Measurements from ENCODE around the gene RXFP1.

Gene RXFP1

DNA sequence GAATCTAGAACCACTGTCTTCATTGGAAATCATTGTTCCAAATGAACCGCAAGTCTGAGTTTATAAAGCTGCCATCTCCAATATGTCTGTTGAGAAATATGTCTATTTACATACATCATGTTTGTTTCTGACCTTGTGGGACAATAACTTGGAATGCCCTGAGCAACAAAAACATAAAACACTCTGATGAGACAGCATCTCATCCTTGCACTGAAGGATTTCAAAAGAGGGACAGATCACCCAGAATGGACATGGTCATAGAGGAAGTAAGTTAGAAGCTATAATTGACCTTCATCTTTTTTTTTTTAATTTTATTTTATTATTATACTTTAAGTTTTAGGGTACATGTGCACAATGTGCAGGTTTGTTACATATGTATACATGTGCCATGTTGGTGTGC, 22.5 kb downstream of the RXFP1 start:
- DNase-seq: no peak

DNA sequence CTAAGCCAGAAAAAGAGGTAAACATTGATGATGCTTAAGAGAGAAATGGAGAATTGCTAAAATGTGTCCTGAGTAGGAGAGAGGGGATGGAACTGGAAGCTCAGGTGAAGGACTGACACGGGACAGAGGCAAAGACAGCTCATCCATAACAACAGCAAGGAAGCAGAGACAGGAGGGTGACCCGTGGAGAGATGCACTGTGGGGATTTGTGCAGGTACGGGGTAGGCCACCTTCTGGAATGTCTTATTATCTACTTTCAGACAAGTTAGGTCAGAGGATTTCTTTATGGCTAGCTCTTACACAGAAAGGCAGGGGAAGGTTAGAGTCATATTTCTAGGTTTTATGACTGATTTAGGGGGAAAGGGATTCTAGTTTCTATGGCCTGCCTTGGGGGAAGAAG, 31.7 kb downstream of the RXFP1 start:
- no peak for DNase-seq

DNA sequence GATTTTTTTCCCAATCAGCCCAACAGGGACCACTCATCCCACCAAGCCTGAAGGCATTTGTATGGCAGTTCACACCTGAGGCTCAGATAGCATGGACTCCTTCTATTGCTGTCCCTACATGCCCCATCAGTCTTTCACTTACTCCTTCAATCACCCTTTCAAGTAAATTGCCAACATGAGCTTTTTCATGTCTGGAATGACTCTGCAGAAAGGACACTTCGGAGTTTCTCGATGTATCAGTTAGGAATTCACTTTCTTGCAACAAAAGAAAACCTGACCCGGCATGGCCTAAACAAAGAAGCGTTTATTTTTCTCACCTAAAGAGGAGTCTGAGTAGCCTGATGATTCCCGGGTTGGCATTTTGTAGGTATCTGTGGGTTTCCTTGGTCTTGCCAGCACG, 38.6 kb downstream of the RXFP1 start:
- DNase-seq: no peak

DNA sequence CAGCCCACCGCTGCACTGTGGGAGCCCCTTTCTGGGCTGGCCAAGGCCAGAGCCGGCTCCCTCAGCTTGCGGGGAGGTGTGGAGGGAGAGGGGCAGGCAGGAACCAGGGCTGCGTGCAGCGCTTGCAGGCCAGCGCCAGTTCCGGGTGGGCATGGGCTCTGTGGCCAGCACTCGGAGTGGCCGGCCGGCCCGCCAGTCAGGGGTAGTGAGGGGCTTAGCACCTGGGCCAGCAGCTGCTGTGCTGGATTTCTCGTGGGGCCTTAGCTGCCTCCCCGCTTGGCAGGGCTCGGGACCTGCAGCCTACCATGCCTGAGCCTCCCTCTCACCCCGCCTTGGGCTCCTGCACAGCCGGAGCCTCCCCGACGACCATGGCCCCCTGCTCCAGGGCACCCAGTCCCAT, 45.2 kb downstream of the RXFP1 start:
- DNase-seq: no peak

DNA sequence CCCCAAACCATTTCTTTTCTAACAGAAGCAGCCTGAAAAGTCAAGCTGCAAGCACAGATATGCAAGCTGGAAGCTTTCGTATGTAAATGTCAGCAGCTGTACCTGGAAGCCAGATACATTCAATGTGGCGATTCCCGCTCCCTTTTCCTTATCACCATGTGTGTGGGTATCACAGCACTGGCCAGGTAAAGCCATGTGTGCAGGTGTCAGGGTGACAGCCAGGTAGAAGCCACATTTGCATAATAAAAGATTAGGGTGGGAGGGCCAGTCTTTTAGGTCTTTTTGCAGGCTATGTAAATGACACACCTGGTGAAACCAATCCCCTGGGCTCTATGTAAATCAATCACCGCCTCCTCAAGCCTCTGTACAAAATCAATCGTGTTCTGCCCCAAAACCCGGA, 50.1 kb downstream of the RXFP1 start:
- no peak for DNase-seq

DNA sequence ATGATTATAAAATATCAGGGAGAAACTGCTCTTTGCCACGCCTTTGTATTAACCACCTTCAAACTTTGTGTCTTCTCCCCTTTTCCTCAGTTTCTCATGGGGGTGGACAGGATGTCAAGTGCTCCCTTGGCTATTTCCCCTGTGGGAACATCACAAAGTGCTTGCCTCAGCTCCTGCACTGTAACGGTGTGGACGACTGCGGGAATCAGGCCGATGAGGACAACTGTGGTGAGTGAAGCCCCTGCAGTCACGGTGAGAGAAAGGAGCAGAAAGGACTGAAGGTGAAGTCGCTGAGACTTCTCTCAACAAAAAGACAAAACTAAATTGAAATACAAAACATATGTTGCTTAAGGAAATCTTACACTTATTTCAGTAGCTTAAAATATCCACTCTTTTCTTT, 50.9 kb downstream of the RXFP1 start:
- DNase-seq: no peak

DNA sequence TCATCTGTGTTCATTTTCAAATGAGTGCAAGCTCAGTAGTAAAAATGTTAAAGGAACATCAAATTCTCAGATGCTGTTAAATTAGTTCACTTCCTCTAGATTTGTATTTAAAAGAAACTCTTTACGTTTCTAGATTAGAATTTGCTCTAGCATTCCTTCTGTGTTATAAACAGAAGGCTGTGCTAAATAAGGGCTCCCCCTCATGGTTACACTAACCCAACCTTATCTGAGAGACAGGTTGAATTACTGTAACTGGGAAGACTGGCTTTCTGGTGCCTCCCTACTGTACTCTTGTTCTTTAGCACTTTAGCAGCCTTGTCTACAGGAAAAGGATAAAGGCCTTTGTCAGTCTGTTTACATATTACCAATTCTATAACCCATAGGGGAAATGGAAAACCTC, 56.8 kb downstream of the RXFP1 start:
- no peak for DNase-seq

DNA sequence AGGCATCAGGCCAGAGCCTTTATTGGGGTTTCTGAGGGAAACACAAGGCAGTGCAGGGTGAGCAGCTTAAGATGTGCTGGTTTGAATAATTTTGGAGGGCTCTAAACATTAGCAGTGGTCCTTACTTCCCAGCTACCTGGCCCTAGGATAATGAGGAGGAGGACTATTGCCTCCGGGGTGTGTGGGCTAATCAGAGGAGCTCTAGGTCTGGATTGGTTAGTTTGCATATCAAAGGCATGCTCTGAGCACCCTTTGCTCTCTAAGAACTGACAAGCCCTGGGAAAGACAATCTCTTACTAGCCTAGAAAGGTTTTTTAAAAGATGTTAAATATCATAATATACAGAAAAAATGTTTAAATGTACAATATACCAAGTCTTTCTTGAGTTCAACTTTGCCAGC, 58.4 kb downstream of the RXFP1 start:
- no peak for DNase-seq

DNA sequence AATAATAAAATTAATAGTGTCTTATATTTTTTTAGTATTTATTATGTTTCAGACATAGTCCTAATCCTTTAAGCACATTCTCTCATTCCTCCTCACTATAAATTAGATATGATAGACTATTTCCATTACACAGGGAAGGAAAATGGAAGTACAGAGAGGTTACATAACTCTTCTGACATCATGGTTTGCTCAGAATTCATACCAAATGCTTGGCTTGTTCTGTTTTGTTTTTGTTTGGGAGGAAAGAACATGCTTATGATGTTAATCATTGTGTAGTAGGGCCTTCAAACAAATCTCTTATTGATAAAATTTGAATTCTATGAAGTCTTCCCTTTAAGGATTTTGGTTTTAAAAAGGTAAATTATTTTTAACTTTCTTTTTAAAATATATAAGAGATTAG, 59.5 kb downstream of the RXFP1 start:
- DNase-seq: no peak

DNA sequence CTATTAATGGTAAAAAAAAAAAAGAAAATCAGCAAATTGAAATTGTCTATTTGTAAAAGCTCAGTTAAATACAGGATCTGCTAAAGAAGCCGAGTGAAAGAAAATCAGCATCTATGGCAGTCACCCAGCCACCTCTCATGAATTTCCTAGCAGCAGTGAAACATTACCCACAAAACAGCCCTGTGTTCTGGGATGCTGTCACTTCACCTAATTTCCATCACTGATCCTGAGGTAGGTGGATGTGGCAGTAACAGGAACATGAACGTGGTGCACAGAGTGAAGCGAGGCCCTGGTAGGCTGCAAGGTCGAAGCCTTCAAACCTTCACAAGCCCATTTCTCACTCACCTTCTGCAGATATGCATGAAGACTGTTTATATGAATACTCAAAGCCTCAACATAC, 65.2 kb downstream of the RXFP1 start:
- no peak for DNase-seq

DNA sequence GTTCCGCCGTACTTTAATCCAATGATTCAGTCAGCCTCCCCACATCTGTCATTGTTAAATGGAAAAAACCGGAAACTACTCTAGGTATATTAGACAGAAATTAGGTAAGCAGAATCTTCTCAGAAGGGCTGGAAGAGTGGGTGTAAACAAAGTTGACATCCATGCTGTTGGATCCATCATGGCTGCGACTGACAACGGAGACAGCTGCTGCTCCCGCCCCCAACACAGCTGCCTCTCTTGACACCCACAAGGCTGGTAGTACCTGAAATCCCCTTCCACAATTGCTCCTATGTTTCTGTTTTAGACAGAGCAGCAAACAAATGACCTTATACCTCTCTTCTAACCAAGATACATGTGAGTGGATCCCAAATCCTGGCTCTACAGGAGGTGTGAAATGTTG, 66.6 kb downstream of the RXFP1 start:
- DNase-seq: no peak

DNA sequence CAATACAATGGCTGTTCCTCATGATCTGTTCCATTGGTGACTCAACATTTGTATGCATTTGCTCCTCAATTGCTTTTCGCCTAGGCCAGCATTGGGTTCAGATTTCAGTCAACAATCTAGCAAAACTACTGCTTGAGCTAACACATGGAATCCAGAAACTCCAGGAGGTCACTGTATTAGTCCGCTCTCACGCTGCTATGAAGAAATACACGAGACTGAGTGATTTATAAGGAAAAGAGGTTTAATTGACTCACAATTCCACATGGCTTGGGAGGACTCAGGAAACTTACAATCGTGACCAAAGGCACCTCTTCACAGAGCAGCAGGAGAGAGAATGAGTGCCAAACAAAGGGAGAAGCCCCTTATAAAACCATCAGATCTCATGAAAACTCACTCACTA, 67.1 kb downstream of the RXFP1 start:
- DNase-seq: no peak

DNA sequence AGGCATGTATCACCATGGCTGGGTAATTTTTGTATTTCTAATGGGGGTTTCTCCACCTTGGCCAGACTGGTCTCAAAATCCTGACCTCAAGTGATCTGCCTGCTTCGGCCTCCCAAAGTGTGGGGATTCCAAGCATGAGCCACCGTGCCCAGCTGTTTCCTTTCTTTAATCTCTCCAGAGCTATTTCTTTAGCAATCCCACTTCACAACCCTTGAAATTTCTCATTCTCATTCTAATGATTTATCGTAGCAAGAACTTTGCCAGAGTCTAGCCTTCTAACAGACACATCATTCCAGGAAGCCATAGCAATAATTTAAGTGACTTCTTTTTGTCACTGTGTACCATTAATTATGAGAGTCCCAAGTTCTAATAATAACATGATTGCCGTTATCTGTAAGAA, 68.6 kb downstream of the RXFP1 start:
- DNase-seq: no peak

DNA sequence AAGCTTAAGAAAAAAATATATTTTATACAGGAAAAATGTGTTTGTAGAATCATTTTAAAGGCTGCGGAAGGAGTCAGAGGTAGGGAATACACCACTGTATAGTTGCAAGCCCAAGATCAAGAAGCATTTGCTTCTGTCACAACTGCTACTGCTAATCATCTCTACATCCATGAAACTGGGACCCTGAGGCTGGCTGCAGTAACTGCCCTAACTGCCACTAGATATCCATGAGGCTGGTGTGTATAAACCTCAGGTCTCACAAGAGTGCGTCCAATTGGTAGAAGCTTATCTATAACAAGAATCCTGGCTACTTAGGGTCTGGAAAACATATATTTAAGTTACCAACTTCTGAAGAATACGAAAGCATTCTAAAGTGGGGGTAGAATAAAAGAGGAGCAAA, 69.1 kb downstream of the RXFP1 start:
- no peak for DNase-seq

DNA sequence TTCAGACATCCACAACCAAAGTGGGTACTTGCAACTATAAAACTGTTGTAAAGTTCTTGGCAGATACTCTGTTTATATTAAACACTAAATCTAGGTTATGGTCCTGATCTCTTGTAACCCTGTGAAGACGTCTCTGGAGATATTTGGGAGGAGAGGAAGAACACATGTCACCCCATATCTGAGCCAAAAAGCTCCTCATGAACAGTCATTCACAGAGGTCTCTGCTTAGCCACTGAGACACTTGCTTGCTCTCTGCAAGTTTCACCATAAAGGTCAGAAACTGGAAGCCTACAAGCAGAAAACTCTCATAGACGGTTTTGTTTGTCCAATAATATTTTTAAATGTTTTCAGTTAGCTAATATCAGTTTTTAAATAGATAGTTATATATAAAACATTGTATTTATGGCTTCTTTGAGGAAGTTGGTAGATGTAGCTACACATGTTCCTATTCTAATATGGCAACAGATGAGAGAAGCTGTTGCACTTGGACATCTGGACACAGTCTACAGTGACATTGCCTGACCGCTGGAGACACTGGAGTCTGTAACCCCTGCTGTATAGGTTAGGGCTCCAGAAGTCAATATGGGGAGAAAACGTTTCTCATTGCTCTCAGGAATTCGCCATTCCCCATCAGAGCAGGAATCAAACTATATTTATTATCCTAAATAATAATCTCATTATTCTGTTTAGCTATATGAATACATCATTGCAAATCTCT, 76.4 kb downstream of the RXFP1 start:
- DNase-seq: no peak

DNA sequence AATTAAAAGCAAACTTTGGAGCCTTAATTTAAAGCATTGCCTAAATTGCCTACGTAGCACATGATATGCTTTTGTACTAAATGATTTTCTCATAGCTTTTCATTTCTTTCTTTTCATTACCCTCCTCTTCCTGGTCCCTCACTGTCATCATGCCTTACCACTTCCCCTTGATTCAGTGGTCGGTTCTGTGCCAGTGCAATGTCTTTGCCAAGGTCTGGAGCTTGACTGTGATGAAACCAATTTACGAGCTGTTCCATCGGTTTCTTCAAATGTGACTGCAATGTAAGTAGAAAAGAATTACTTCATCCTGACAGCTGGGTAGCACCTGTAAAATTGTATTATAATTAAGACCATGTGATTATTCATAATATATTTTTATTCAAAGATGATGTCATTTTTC, 77.5 kb downstream of the RXFP1 start:
- peak; percentile 57 for DNase-seq

DNA sequence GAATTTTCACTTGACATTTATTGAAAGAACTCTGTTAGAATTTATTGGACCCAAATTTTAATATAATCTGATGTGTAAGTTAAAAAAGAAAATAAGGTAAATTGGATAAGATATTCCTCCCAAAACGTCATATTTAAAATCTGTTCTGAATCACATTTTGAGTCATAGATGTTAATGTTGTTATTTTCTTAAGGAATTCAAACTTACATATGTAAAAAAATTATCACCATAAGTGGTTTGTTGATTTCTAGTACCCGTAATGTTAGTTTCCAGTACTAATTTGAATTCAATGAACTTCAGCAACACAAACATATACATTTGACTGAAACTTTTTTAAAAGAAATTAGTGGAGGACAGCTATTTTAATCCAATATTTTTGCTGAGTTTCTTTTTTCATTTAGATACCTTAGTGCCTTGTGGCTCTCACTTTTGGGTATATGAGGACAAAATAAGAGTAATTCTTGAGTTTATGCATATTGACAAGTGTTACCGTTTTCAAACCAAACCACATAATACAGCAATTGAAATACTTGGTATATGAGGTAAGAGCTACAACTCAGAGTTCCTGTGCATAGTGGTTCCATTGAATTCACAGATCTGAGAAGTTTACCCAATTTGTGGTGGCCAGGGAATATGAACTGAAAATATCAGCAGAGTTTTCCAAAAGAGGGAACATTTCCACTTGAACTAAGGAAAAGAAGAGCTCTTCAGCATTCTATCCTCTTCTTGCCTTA, 78.2 kb downstream of the RXFP1 start:
- DNase-seq: no peak

DNA sequence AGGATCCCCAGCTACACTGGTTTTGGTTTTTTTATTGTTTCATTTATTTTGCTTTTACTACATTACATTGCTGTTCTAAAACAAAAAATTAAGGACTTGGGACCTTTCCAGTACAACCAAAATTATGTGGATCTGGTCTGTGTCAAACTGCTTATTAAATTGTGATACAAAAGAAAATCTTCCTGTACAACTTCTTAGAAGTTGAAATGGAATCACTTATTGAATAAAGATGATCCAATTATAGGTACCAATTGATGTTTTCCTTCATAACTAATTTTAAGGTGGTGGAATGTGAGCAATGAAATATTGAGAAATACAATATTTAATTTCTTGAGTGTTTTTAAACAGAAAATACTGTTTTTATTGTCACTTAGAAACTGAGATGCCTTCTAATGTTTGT, 82.7 kb downstream of the RXFP1 start:
- no peak for DNase-seq

DNA sequence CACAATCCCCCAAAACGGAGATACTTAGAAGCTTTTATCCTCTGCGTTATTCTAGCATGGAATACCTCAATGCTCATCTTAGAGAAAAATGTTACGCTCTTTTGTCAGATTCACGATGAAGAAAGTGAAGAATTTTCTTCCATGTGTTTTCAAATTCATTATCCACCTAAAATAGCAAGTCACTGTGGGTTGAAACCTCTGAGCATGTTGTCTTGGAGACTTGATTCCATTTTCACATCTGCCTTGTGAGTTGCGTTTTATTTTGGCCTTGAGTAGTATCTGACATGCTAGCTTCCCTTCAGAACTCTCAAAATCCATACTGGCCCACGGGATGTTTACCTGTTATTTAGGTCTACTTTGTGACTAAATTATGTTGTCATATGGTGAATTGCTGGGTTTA, 83.7 kb downstream of the RXFP1 start:
- DNase-seq: no peak

DNA sequence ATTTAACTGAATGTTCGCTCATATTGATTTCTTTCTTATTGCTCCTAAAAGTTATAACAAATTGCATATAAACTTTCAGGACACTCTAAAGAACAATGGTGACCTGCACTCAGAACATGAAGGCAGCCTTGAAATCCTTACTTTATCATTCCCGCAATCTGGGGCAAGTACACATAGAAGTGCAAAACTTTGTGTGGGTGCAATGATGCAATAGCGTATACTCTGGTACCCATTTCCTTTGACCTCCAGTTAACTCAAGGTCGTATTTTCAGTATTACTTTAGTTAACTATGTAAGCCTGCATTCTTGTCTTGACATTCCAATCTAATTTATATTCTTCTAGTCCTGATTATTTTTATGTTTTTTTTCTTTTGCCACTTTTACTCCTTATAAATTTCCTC, 85.3 kb downstream of the RXFP1 start:
- DNase-seq: no peak

DNA sequence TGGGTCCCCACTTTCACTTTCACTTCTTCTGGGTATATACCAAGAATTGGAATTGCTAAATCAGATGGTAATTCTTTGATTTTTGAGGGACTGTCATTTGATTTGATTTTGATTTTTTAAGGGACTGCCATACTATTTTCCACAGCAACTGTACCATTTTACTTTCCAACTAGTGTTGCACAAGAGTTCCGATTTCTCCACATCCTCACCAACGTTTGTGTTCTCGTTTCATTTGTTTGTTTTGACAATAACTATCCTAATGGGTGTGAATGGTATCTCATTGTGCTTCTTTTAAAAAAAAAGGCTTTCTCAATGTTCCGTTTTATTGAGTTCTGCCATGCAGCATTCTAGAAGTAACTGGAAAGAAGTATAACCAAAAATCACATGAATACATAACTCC, 87.4 kb downstream of the RXFP1 start:
- DNase-seq: no peak

DNA sequence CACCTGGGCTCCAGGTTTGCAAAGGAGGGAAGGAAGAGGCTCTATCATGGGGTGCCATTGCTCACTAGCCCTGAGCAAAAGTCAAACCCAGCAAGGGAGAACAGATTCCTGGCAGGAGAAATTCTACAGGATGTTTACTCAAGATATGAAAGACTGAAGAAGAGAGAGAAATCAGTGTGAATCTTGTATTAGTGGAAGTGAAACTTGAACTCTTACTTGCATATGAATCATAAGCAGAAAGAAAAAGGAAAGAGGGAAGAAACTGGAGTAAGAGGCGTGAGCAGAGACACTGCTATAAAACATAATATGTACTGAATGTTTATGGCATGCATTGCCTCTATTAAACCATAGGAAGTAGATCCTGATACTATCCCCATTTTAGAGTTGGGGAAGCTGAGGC, 89.1 kb downstream of the RXFP1 start:
- no peak for DNase-seq

DNA sequence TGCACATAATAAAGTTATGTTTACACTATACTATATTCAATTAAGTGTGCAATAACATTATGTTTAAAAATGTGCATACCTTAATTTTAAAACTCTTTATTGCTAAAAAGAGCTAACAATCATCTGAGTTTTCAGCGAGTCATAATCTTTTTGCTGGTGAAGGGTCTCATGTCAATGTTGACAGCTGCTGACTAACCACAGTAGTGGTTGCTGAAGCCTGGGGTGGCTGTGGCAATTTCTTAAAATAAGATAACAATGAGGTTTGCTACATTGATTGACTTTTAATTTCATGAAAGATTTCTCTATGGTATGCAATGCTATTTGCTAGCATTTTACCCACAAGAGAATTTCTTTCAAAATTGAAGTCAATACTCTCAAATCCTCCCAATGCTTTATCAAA, 91.4 kb downstream of the RXFP1 start:
- no peak for DNase-seq

DNA sequence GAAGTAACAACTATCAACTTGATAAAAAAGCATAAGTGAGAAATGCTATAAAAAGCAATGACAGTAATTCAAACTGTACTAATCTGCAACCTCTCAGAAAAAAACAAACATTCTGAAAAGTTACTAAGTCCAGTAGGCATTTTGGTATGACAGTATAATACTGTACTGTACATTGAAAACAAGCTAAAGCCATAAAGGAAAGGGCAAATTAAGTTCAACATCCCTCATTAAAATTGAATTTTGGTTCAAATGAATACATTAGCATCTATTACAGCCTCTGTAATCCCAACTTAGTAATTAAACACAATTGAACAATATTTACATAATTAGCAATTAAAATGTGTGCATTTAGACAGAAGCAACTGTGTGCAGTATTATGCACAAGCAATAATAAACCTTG, 96.3 kb downstream of the RXFP1 start:
- no peak for DNase-seq

DNA sequence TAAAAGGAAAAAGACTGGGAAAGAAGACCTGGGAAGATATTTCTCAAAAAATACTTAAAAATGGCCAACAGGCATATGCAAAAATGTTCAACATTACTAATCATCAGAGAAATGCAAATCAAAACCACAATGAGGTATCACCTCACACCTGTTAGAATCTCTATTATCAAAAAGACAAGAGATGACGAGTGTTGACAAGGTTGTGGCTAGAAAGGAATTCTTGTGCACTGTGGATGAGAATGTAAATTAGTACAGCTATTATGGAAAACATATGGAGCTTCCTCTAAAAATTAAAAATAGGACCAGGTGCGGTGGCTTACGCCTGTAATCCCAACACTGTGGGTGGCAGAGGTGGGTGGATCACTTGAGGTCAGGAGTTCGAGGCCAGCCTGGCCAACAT, 100.0 kb downstream of the RXFP1 start:
- no peak for DNase-seq

Measured in SIG-M5 (cell line).